ENCODE results near the gene GRIA1.

DNA sequence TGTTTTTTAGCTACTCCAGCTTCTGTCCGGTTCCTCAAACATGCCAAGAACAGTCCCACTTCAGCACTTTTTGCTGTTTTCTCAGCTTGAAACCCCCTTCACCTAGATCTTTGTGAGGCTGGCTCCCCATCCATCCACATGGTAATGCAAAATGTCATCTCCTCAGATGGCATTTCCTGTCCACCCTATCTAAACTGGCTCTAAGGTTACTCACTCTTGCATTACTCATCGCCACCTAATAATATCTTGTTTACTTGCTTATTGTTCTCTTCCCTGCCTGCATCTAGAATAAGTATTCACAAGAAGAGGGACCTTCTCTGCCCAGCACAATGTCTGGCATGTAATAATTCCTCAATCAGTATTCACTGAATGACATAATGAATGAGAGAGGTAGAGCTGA, 328.2 kb downstream of the GRIA1 start:
- TF ChIP-seq, protein P1, sequence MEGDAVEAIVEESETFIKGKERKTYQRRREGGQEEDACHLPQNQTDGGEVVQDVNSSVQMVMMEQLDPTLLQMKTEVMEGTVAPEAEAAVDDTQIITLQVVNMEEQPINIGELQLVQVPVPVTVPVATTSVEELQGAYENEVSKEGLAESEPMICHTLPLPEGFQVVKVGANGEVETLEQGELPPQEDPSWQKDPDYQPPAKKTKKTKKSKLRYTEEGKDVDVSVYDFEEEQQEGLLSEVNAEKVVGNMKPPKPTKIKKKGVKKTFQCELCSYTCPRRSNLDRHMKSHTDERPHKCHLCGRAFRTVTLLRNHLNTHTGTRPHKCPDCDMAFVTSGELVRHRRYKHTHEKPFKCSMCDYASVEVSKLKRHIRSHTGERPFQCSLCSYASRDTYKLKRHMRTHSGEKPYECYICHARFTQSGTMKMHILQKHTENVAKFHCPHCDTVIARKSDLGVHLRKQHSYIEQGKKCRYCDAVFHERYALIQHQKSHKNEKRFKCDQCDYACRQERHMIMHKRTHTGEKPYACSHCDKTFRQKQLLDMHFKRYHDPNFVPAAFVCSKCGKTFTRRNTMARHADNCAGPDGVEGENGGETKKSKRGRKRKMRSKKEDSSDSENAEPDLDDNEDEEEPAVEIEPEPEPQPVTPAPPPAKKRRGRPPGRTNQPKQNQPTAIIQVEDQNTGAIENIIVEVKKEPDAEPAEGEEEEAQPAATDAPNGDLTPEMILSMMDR (IDR thresholded peaks at IDR 0.05) = no peak
- TF ChIP-seq POLR2AphosphoS5 (IDR thresholded peaks at IDR 0.05) (no peak), POLR2A (IDR thresholded peaks at IDR 0.05) (no peak)
